BJ (cell line): Measurements from ENCODE around the gene AR. TPM values are rescaled to one million over a fixed set of nuclear protein-coding genes. Genes with fewer than 3 reads are reported as not detected.
"Not testable (repeated sequence)": the region's sequence is repeated elsewhere in the genome, so short reads cannot be mapped to it uniquely, and the experiment has no call there.

ENCODE experiments used
- CTCF ChIA-PET: fragments of 350-600 bp; formaldehyde crosslinking; extraction: SDS; loops from one replicate; lab custom pipeline; 2021; ENCODE audit warnings: antibody characterized with exemption, inconsistent platforms; lab: Yijun Ruan, JAX
- POLR2A ChIA-PET: fragments of 300-600 bp; sonication (Branson Sonifier 250); formaldehyde crosslinking; extraction: SDS; loops from one replicate; lab custom pipeline; 2021; ENCODE audit warnings: antibody characterized with exemption; lab: Charles Lee
- DNase-seq: peaks from one replicate; pipeline ENCODE4 v3.0.0-alpha.2; 2011; ENCODE audit warnings: low read depth
- H3K27me3 ChIP-seq: 2 replicates; pipeline ENCODE4 v1.6.0; 2011; ENCODE audit warnings: low read length; ENCODE audit not compliant: control insufficient read depth, insufficient read depth
- H3K36me3 ChIP-seq: 2 replicates; pipeline ENCODE4 v1.5.1; 2011; ENCODE audit warnings: low read length; ENCODE audit not compliant: control insufficient read depth, insufficient read depth
- H3K4me3 ChIP-seq: 2 replicates; pipeline ENCODE4 v1.5.1; 2011; ENCODE audit warnings: low read depth, mild to moderate bottlenecking, control low read depth, low read length
- CTCF ChIP-seq: IDR thresholded peaks from 2 replicates; pipeline ENCODE4 v1.5.1; 2011; ENCODE audit warnings: low read depth, mild to moderate bottlenecking, control low read depth, inconsistent platforms, low read length, moderate library complexity; ENCODE audit not compliant: insufficient read depth
- polyA plus RNA-seq: library from polyadenylated mRNA; depleted of rRNA; stranded (reverse); fragments of >200 nt; gene quantifications from 2 replicates; pipeline ENCODE4 v1.2.3, GENCODE V29; 2011

AR gene
- polyA plus RNA-seq, 1 experiment: 13.9 TPM

- no peak for TF ChIP-seq CTCF
- no peak overlapping the region for H3K4me3 ChIP-seq
- no peak for DNase-seq
- ChIA-PET CTCF (no interaction called here), POLR2A (no interaction called here)
- no peaks in the 10 kb centered on the region for H3K27me3 ChIP-seq
- no peaks in the 10 kb centered on the region for H3K36me3 ChIP-seq
These were observed 108.7 kb downstream of the AR start for GRCh38 chrX:67652543-67652942.

- no peak for DNase-seq
- TF ChIP-seq CTCF: no peak
- H3K4me3 ChIP-seq: no peak overlapping the region
- POLR2A ChIA-PET: no interaction called here
- no peaks in the 10 kb centered on the region for H3K27me3 ChIP-seq
- CTCF ChIA-PET: no interaction called here
- no peaks in the 10 kb centered on the region; the same call in 1 of the 2 replicates for H3K36me3 ChIP-seq
These were observed 110.5 kb downstream of the AR start for GRCh38 chrX:67654301-67654700.

- Histone ChIP-seq H3K27me3 (no peaks in the 10 kb centered on the region), H3K4me3 (no peak overlapping the region), H3K36me3 (no peaks in the 10 kb centered on the region)
- ChIA-PET POLR2A (no interaction called here), CTCF (no interaction called here)
- TF ChIP-seq CTCF: no peak
- no peak for DNase-seq
These were observed 121.8 kb downstream of the AR start for GRCh38 chrX:67665583-67665982.

- CTCF ChIA-PET, H3K4me3 ChIP-seq, DNase-seq, H3K36me3 ChIP-seq, H3K27me3 ChIP-seq, POLR2A ChIA-PET: not testable (repeated sequence)
These were observed 126.9 kb downstream of the AR start for GRCh38 chrX:67670717-67671116.

- POLR2A ChIA-PET: no interaction called here
- Histone ChIP-seq H3K27me3 (no peaks in the 10 kb centered on the region), H3K36me3 (no peaks in the 10 kb centered on the region), H3K4me3 (no peak overlapping the region)
- TF ChIP-seq CTCF: no peak
- CTCF ChIA-PET: no interaction called here
- no peak for DNase-seq
These were observed 130.0 kb downstream of the AR start for GRCh38 chrX:67673741-67674274.

- no peak overlapping the region for H3K4me3 ChIP-seq
- no peak for DNase-seq
- no peak for TF ChIP-seq CTCF
- no peaks in the 10 kb centered on the region for H3K36me3 ChIP-seq
- CTCF ChIA-PET: no interaction called here
- no peaks in the 10 kb centered on the region for H3K27me3 ChIP-seq
- POLR2A ChIA-PET: no interaction called here
These were observed 130.9 kb downstream of the AR start for GRCh38 chrX:67674741-67675140.
